ENCODE results near the gene FBXO31.
"Not testable (repeated sequence)": the region's sequence is repeated elsewhere in the genome, so short reads cannot be mapped to it uniquely, and the experiment has no call there.

The FBXO31 gene

DNA sequence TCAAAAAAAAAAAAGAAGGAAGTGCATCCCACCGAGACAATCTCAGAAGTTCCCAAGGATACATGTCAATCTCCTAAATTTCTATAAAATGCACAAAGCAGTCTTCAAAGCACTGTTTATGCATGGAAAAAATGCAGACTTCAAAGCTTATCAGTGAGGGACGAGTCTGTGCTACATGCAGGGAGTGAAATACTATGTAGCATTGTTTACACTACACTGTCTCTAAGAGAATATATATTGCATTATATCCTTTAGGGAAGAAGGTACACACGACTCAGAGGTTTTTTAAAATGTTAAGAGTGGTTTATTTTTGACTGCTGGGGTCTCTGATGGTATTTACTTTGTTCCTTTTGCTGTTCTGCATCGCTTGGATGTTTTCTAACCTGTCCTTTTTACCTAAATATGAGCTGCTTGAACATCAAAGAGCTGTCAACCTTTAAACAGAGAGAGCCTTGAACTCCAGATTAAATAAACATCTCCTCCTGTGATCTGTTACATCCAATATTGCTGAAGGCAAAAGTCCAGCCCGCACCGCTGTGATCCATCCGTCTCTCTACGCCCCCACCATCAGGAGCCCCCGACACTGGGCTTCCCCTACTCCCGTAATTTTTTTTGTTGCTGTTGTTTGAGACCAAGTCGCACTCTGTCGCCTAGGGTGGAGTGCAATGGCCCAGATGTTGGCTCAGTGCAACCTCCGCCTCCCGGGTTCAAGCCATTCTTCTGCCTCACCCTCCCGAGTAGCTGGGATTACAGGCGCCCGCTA lies 1.4 kb downstream of the FBXO31 start:
- DNase-seq: no peak

DNA sequence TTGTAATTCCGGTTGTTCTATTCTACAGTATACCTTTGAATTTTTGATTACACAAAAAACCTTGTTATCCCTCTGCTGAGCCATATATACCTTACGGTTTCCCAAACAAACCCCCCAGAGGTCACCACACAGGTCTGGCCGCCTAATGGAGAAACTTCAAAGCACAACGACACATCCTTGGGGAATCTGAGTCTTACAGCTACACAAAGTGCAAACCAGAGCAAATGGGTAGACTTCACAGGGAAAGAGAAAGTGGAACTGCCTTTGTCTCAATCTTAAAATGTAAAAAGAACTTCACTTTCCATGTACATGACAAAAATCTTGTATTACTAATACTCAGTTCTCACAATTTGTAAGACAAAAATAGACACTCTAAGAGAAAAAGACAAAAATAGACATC lies 2.7 kb downstream of the FBXO31 start:
- no peak for DNase-seq

DNA sequence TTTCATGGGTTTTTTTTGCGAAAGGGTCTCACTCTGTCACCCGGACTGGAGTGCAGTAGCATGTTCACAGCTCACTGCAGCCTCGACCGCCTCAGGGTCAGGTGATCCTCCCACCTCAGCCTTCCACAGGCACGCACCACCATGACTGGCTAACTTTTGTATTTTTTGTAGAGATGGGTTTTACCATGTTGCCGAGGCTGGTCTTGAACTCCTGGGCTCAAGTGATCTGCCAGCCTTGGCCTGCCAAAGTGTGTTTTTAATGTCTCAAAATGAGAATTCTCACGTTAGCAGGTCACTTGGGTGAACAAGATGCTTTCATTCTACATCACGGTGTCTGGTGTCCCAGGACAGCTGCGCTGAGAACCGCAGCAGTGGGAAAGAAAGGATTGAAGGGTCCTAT lies 3.2 kb downstream of the FBXO31 start:
- DNase-seq: no peak

DNA sequence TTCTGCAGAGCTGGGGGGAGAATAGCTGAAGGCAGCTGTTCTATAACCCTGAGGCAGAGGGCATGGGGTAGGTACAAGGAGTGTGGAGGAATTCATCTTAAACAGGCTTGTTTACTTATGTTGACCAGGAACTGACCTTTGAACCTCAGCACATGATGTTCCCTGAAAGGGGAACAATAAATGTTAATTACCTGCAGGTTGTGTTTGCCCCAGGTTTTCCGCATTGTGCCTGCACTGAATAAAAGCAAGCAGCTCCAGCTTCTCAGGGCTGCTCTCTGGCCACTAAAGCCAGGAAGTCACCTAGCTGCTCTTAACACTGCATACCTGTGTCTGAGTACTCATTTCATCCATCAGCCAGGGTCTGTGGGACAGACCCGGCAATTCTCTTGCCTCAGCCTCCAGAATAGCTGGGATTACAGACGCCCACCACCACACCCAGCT lies 4.2 kb downstream of the FBXO31 start:
- not testable (repeated sequence) for DNase-seq

DNA sequence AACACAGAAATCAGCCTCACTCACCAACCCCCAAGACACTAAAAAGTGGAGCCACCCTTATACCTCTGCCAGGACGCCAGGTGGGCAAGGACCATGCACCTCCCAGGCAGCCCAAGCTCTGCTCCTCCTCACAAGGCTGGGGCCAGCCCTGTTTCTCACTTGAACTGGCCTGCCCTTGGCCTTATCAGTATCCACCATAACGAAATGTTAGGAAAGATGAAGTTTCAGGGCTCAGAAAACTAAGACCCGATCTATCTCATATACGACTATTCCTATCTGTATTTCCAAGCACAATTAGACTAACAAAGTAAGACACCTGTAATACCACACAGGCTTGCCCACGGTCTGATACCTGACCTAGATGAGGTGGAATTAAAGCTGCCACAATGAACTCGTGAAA lies 6.9 kb downstream of the FBXO31 start:
- DNase-seq: no peak

DNA sequence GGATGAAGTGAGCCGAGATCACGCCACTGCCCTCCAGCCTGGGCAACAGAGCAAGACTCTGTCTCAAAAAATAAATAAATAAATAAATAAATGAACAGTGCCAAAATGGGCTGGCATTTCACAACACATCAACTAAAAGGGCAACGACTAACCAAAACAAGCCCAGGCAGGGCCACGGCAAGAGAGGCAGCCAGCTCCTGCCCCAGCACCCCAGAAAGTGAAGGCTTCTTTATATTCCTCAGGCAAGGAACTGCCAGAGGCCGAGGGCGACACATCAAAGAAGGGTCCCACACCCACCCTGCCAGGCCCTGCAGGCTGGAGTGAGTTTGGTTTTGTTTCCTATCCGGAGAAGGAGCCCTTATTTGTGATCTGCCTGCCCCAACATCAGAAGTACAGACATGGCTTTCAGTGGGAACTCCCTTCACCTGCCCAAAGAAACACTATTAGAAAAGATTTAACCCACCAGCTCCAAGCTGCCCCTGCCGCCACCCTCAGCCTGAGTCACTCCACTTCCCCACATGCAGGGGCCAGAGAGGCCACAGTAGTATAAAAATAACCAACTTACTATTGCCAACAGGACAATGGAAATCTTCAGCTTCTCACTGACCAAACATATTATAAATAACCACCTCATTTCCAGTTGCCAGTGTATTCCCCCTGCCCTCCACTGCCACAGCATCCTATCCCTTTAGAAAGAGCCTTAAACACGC lies 8.0 kb downstream of the FBXO31 start:
- no peak for DNase-seq

DNA sequence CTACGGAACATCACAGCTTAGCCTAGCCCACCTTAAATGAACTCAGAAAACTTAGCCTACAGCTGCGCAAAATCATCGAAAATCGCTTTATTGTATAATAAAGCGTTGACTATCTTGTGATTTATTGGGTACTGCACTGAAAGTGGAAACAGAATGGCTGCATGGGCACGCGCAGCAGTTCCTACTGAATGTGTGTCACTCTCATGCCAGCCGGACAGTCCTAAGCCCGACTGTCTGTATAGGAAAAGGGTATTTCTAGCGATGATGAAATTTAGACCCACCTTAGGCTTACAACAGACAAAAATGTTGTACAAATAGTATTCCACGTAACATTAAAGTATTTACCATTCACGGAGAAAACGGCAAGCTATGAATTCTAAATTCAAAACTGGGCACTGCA lies 9.3 kb downstream of the FBXO31 start:
- DNase-seq: no peak

DNA sequence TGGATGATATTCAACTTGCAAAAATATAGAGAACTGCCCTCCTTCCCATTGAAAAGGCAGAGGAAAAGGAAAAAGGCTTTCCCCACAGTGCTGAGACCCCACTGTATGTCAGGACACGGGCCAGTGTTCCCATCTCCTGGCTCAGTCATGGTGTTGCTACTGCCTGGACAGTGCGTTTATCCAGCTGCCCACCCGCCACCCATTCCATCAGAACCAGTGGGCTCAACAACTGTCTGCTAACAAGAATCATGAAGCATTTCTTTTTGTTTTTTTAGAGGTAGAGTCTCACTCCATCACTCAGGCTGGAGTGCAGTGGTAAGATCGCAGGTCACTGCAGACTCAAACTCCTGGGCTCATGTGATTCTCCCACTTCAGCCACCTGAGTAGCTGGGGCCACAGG lies 11.3 kb downstream of the FBXO31 start:
- DNase-seq: no peak

DNA sequence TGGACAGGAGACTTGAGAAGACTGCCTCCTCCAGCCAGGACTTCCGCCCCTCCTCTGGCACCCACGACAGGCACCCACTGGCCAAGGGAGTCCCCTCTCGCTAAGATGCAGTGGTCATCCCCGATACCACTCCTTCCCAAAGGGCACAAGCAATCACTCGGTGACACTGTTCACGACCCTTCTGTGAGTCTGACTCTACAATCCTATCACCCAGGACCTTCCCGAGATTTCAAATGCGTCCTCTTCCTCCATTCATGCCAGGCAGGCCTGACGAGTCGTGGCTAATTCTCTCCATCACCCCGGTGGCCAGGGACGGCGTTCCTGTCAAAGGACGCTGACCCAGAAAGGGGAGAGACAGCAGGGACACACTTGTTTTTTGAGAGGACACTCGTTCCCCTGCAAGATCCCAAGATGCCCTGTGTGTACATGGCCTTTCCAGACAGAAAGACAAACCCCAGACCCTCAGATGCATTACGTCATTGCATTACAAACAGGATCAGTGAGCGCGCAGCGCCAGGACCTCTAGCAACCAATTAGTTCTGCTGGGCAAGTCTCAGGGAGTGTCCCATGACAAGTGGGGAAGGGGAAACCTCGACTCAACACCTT lies 12.2 kb downstream of the FBXO31 start:
- no peak for DNase-seq

DNA sequence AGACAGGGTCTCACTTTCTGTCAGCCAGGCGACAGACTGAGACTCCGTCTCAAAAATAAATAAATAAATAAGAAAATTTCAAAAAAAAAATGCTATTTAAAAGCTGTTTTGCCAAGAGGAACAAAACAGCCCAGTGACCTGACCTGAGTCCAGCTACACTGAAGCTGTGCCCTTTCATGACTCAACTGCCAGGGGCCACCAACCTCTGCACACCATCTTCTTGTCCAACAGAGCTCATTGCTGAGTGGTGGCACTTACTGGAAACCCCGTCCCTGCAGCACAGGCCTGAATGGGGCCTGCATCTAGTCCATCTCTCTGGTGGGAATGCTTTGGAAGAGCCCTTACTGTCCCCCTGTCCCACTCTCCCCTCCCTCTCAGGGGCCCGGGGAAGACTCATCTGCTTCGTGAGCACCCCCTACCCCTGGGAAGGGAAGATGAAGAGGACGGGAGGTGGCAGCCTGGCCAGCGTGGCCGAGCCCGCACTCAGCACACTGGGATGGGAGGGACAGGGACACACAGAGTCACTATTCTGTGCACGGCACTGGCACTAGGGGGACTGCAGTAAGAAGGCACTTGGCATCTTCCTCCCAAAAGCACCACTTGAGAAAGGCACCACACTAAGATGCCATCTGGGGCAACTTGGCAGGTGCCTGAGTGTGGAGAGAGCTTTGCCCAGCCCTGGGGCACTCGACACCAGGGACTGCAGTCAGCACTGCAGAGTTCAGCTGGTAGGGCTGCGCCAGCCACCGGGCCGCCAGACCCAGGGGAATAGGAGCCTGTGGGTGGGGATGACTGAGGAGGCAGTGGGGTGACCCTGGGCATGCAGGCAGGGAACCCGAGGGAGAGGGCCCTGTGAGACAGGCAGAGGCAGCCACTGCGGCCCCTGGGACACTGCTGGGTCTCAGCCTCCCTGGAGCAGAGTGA lies 13.5 kb downstream of the FBXO31 start:
- no peak for DNase-seq

DNA sequence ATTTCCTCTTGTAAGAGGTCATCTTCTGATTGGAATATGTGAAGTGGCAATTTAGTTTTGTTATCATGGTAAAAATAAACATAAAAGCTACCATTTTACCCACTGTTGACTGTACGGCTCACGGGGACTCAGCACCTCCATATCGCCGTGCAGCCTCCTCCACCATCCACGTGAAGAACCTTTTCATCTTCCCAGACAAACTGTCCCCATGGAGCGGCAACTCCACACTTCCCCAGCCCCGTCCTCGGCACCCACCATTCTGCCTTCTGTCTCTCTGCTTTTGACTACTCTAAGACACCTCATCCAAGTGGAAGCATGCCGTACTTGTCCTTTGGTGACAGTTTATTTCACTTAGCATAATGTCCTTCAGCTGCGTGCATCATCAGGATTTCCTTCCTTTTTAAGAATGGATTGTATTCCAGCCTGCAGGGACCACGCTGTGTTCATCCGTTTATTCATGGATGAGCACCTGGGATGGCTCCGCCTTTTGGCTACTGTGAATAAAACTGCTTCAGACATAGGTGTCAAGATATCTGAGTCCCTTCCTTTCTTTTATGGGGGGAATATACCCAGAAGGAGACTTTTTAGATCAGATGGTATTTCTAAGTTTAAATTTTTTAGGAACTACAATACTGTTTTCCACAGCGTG lies 14.3 kb downstream of the FBXO31 start:
- no peak for DNase-seq

DNA sequence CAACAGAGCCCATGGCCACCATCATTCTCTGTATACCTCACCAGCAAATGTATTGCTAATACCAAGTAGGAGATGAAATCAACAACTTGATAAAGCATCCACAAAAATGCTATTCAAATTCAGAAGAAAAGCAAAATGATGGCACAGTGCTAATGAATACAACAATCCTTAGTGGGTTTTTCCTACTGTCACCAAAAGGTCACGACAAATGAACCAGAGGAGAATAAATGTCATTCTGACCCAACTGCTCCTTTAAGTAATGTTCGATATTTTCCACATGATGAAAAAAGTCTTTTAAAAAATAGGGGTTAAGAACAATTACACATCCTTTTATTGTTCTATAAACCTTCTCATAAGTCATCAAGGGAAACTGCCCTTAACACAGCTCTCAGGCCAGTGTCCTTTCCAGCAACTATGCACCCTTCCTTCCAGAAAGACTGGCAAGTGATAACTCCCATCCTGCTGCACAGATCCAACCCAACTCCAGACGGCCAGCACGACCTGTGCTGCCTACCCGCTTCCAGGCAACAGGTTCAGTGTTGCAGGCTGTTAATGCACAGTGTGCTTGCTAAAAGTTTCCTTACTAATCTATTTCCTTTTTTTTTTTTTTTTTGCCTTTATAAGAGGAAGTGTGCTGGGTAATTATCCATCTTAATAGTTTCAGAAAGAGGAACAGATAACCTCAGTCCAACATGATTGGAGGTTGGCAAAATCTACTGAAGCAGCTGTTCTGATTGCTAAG lies 15.4 kb downstream of the FBXO31 start:
- no peak for DNase-seq

DNA sequence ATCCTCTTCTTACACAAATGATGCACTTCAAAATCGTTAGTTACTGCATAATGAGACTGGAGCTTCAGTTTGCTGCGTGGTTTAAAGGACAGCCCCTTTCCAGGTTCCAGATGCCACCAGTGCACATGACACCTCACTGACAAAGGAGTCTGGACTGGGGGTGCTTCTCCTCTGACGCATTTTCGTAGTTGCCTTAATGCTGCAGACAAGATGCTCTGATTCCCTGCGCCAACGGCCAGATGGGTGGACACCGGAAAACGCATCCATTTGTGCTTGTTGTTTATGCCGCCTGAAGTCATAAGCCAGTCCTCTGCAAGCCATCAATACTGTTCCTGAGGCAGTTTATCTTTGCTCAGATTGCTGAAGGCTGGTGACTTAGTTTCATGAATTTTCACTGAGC lies 16.0 kb downstream of the FBXO31 start:
- no peak for DNase-seq

DNA sequence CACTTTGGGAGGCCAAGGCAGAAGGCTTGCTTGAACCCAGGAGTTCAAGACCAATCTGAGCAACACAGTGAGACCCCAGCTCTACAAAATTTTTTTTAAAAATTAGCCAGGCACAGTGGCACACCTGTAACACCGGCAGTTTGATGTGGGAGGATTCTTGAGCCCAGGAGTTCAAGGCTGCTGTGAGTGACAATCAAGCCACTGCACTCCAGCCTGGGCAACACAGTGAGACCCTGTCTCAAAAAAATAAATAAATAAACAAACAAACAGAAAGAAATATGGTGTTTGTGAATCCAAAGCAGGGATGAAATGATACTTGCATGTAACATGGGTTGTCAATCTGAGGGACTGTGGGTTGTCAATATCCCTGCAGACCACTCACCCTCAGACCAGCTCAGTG lies 16.6 kb downstream of the FBXO31 start:
- no peak for DNase-seq

DNA sequence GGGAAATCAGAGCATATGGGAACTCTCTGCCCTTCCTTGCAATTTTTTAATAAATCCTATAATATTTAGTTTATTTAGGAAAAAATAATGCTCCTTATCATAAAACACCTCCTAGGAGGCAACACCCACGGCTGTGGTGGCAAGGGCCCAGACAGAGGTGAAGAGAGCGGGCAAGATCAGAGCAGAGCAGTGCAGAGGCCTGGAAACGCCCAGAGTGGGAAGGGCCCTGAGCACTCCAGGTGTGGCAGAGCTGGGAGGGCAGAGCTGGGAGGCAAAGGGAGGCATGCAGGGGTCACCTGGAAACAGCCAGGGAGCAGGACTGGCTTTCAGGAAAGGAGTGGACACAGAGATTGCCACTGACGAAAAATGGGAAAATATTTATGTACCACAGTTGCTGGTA lies 17.3 kb downstream of the FBXO31 start:
- no peak for DNase-seq

DNA sequence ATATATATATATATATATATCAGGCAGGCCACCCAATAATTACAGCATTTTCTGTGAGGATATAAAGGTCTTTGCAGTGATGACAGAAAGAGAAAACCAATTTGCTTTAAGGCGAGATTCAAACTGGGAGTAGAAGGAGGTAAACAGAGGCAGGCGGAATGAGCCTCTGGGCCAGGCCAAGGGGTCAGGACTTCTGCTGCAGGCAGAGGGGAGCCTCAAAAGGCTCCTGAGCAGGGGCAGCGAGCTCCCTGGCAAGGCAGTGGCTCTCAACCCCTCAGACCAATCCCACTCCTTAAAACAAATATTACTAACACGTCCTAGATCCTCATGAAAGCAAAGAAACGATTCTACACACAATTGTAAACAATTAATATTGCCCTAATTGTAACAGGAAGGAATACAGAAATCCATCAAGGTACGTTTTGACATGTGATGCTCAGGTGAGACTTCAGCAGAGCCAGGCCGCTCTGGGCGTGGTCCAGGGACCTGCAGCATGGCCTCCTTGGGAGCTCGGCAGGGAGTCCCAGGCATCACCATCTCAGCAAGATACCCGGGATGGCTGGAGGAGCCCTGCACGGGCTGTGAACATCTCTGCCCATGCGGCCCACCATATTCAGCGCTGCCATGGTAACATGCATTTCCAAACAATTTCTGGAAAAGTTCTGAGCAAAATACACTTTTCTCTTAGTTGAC lies 18.4 kb downstream of the FBXO31 start:
- DNase-seq: no peak

DNA sequence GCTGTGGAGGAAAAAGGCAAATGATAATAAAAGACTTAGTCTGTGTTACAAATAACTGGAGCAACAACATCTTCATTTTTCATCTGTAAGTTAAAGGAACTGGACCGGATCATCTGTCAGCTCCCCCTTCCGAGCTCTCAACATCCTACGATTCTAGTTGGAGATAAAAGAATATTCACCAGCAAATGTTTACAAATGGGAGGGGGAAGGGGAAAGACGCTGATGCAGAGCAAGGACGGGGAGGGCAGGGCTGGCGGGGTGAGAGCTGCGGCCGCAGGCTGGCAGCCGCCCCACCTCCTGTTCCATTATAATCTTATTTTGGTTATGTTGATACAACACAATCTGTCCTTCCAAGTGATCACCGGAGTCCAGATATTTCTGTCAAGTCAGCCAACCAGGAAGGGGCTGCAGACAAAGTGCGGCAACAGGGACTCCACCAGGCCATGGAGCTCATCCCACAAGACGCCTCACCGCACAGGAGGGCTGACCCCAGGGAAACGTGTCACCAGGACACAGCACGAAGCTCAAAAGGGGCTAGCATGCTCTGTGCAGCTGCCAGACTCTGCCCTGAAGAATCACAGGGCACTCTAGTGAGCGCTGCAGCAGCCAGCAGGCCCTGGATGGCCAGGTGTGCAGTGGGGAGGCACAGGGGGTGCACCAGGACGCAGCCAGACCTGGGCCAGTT lies 19.7 kb downstream of the FBXO31 start:
- no peak for DNase-seq

DNA sequence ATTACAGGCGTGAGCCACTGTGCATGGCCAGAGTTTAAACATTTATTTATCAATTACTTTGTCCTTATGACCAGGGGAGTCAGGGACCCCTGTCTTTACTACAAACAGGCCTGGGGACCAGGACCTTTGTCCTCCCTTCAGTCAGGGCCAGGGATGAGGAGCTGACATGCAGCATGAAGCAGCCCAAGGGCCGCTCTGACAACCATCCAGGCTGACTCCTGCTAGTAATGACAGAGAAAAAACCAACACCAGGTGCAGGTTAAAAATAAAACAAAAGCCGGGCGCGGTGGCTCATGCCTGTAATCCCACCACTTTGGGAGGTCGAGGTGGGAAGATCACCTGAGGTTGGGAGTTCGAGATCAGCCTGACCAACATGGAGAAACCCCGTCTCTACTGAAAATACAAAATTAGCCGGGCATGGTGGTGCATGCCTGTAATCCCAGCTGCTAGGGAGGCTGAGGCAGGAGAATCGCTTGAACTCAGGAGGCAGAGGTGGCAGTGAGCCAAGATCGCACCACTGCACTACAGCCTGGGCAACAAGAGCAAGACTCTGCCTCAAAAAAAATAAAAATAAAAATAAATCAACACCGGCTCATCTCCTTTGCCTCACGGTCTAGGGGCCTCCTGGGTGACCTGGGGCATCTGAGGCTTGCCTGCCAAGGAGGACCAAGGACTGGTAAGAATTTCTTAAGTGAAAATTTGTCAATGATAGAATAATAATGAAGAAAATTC lies 20.6 kb downstream of the FBXO31 start:
- not testable (repeated sequence) for DNase-seq

DNA sequence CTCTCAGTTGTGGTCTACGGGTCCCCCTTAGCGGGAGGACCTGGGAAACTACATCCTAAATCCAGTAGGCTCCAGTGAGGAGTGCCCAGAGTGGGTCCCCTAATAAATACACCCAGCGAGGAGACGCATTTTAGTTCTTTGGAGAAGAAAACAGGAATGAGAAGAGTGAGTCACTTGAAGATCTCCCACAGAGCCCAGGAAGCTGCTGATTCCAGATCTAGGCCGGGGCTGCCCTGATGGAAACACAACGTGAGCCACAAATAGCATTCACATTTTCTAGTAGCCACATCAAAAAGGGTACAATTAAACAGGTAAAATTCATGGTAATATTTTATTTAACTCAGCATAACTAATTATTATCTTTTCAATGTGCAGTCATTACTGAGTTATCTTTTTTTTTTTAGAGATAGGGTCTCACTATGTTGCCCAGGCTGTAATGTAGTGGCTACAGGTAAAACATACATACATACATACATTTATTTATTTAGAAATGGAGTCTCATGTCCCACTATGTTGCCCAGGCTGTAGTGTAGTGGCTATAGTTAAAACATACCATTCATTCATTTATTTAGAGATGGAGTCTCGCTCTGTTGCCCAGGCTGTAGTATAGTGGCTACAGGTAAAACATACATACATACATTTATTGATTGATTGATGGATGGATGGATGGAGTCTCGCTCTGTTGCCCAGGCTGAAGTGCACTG lies 21.5 kb downstream of the FBXO31 start:
- DNase-seq: no peak
